HEK293 (cell line): ENCODE measurements around the gene S100A2.

Source experiments
- BCL11A ChIP-seq: fragments of 450-650 bp; formaldehyde crosslinking; IDR thresholded peaks from 2 replicates; pipeline ENCODE4 v1.5.1; 2016; ENCODE audit warnings: low read depth, missing biosample characterization, missing genetic modification characterization
- BCL11B ChIP-seq: fragments of 450-650 bp; formaldehyde crosslinking; IDR thresholded peaks from 2 replicates; pipeline ENCODE4 v1.5.1; 2016; ENCODE audit warnings: low read depth, missing biosample characterization, missing genetic modification characterization
- GFI1B ChIP-seq: fragments of 450-650 bp; formaldehyde crosslinking; IDR thresholded peaks from 2 replicates; pipeline ENCODE4 v1.5.1; 2016; ENCODE audit warnings: missing biosample characterization, missing genetic modification characterization
- IKZF3 ChIP-seq: fragments of 450-650 bp; IDR thresholded peaks from 2 replicates; pipeline ENCODE4 v1.5.0; 2018; ENCODE audit warnings: missing biosample characterization, mild to moderate bottlenecking, missing genetic modification characterization, moderate library complexity
- KLF9 ChIP-seq: fragments of 450-650 bp; formaldehyde crosslinking; IDR thresholded peaks from 2 replicates; pipeline ENCODE4 v1.5.1; 2016; ENCODE audit warnings: missing biosample characterization, missing genetic modification characterization, low read depth
- SP7 ChIP-seq: fragments of 450-650 bp; formaldehyde crosslinking; IDR thresholded peaks from 2 replicates; pipeline ENCODE4 v1.5.1; 2016; ENCODE audit warnings: missing biosample characterization, missing genetic modification characterization
- ZBTB8A ChIP-seq: fragments of 450-650 bp; formaldehyde crosslinking; IDR thresholded peaks from 2 replicates; pipeline ENCODE4 v1.5.1; 2016; ENCODE audit warnings: missing biosample characterization, missing genetic modification characterization
- ZNF112 ChIP-seq: fragments of 450-650 bp; formaldehyde crosslinking; IDR thresholded peaks from 2 replicates; pipeline ENCODE4 v1.5.0; 2017; ENCODE audit warnings: missing biosample characterization, missing genetic modification characterization
- ZNF157 ChIP-seq: fragments of 450-650 bp; formaldehyde crosslinking; IDR thresholded peaks from 2 replicates; pipeline ENCODE4 v1.5.1; 2016; ENCODE audit warnings: missing biosample characterization, missing genetic modification characterization
- ZNF175 ChIP-seq: fragments of 450-650 bp; formaldehyde crosslinking; IDR thresholded peaks from 2 replicates; pipeline ENCODE4 v1.5.1; 2016; ENCODE audit warnings: missing biosample characterization, missing genetic modification characterization
- ZNF184 ChIP-seq: fragments of 450-650 bp; IDR thresholded peaks from 2 replicates; pipeline ENCODE4 v1.5.1; 2018; ENCODE audit warnings: missing biosample characterization, mild to moderate bottlenecking, missing genetic modification characterization
- ZNF2 ChIP-seq: fragments of 450-650 bp; formaldehyde crosslinking; IDR thresholded peaks from 2 replicates; pipeline ENCODE4 v1.5.1; 2016; ENCODE audit warnings: missing biosample characterization, missing genetic modification characterization
- ZNF211 ChIP-seq: fragments of 450-650 bp; formaldehyde crosslinking; IDR thresholded peaks from 2 replicates; pipeline ENCODE4 v1.5.1; 2016; ENCODE audit warnings: low read depth, missing biosample characterization, missing genetic modification characterization
- ZNF24 ChIP-seq: fragments of 450-650 bp; formaldehyde crosslinking; IDR thresholded peaks from 2 replicates; pipeline ENCODE4 v1.5.1; 2016; ENCODE audit warnings: missing biosample characterization, missing genetic modification characterization
- ZNF311 ChIP-seq: fragments of 450-650 bp; formaldehyde crosslinking; IDR thresholded peaks from 2 replicates; pipeline ENCODE4 v1.5.1; 2017; ENCODE audit warnings: missing biosample characterization, missing genetic modification characterization, borderline replicate concordance
- ZNF366 ChIP-seq: fragments of 450-650 bp; formaldehyde crosslinking; conservative IDR thresholded peaks from 2 replicates; pipeline ENCODE4 v1.5.1; 2016; ENCODE audit warnings: missing biosample characterization, missing genetic modification characterization
- ZNF514 ChIP-seq: fragments of 450-650 bp; formaldehyde crosslinking; IDR thresholded peaks from 2 replicates; pipeline ENCODE4 v1.5.1; 2016; ENCODE audit warnings: missing biosample characterization, missing genetic modification characterization
- ZNF560 ChIP-seq: fragments of 450-650 bp; formaldehyde crosslinking; IDR thresholded peaks from 2 replicates; pipeline ENCODE4 v1.5.1; 2017; ENCODE audit warnings: missing biosample characterization, missing genetic modification characterization, borderline replicate concordance
- ZNF561 ChIP-seq: fragments of 450-650 bp; IDR thresholded peaks from 2 replicates; pipeline ENCODE4 v1.5.1; 2018; ENCODE audit warnings: missing biosample characterization, missing genetic modification characterization, borderline replicate concordance
- ZNF600 ChIP-seq: fragments of 450-650 bp; formaldehyde crosslinking; IDR thresholded peaks from 2 replicates; pipeline ENCODE4 v1.5.1; 2016; ENCODE audit warnings: missing biosample characterization, missing genetic modification characterization
- ZNF677 ChIP-seq: fragments of 450-650 bp; IDR thresholded peaks from 2 replicates; pipeline ENCODE4 v1.5.0; 2018; ENCODE audit warnings: missing biosample characterization, mild to moderate bottlenecking, missing genetic modification characterization, moderate library complexity
- ZNF76 ChIP-seq: fragments of 450-650 bp; formaldehyde crosslinking; IDR thresholded peaks from 2 replicates; pipeline ENCODE4; 2016; ENCODE audit warnings: low read depth, missing biosample characterization, missing genetic modification characterization, borderline replicate concordance
- TF ChIP-seq, protein P1 (sequence below): fragments of 450-650 bp; IDR thresholded peaks from 2 replicates; pipeline ENCODE4 v1.5.1; 2018; ENCODE audit warnings: missing biosample characterization, mild to moderate bottlenecking, missing genetic modification characterization
- TF ChIP-seq, protein P2 (sequence below): fragments of 450-650 bp; formaldehyde crosslinking; IDR thresholded peaks from 2 replicates; pipeline ENCODE4 v1.5.1; 2016; ENCODE audit warnings: missing biosample characterization, missing genetic modification characterization, borderline replicate concordance
- TF ChIP-seq, protein P3 (sequence below): fragments of 450-650 bp; formaldehyde crosslinking; IDR thresholded peaks from 2 replicates; pipeline ENCODE4 v1.5.1; 2016; ENCODE audit warnings: missing biosample characterization, missing genetic modification characterization
- TF ChIP-seq, protein P4 (sequence below): fragments of 450-650 bp; formaldehyde crosslinking; IDR thresholded peaks from 2 replicates; pipeline ENCODE4 v1.5.0; 2017; ENCODE audit warnings: missing biosample characterization, missing genetic modification characterization, borderline replicate concordance
- TF ChIP-seq, protein P5 (sequence below): fragments of 450-650 bp; formaldehyde crosslinking; IDR thresholded peaks from 2 replicates; pipeline ENCODE4 v1.5.1; 2016; ENCODE audit warnings: missing biosample characterization, missing genetic modification characterization
- TF ChIP-seq, protein P6 (sequence below): fragments of 450-650 bp; formaldehyde crosslinking; IDR thresholded peaks from 2 replicates; pipeline ENCODE4 v1.5.1; 2016; ENCODE audit warnings: missing biosample characterization, missing genetic modification characterization

The S100A2 gene

DNA sequence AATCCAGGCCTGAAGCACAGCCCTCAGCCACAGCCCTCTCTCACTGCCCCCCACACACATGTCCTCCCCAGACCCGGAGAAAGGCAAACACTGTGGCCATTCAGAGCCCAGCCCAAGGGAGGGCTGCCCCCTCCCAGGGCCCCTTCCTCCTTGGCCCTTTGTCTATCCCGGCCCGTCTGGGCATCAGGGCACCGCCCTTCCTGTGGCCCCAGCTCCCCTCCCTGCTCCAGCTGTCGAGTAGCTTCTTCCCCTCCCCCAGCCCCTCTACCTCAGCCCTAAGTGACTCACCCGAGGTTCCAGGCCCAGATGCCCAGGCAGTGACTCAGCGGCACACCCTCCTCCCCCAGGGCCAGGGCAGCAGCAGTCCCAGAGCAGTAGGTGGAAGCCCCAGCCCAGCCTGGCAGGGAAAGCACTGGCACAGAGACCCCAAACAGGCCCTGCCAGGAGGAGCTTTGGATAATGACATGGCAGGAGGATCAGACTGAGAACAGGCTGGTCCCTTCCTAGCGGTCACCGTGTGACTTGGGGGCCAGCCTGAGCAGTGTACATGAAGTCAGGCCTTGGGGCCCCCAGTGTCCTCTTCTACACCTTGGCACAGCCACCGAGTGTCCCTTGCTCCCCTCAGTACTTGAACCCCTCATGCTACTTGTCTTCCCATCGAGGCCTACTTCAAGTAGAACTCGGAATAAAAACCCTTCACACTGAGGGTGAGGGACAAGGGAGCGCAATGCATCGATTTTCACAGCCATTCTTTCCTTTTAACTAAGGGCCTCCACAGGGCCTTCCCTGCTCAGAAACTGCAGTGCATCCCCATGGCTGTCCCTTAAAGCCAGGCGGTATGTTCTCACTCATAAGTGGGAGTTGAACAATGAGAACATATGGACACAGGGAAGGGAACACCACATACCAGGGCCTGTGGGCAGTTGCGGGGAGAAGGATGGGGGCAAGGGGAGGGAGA is 1.0 kb upstream of the S100A2 start (continued):
- TF ChIP-seq ZNF311 (tag by site-specific recombination) (no peak), ZNF560 (tag by site-specific recombination) (no peak), ZNF561 (tag by site-specific recombination) (no peak), GFI1B (tag by site-specific recombination) (no peak), ZNF677 (tag by site-specific recombination) (no peak), KLF9 (tag by site-specific recombination) (peak; percentile 97), ZNF514 (tag by site-specific recombination) (no peak), BCL11A (peak; percentile 97), ZNF112 (tag by site-specific recombination) (no peak), ZNF366 (tag by site-specific recombination) (peak; percentile 88), ZNF175 (no peak), ZBTB8A (tag by site-specific recombination) (peak; percentile 83), ZNF76 (tag by site-specific recombination) (peak; percentile 65), ZNF157 (tag by site-specific recombination) (no peak), ZNF600 (tag by site-specific recombination) (peak; percentile 85), BCL11B (no peak), IKZF3 (tag by site-specific recombination) (peak; percentile 68), ZNF24 (tag by site-specific recombination) (peak; percentile 89), ZNF184 (no peak), ZNF211 (tag by site-specific recombination) (no peak), SP7 (tag by site-specific recombination) (peak; percentile 97), ZNF2 (tag by site-specific recombination) (peak; percentile 23; the same call in 1 of the 2 replicates)
- TF ChIP-seq, protein P1, sequence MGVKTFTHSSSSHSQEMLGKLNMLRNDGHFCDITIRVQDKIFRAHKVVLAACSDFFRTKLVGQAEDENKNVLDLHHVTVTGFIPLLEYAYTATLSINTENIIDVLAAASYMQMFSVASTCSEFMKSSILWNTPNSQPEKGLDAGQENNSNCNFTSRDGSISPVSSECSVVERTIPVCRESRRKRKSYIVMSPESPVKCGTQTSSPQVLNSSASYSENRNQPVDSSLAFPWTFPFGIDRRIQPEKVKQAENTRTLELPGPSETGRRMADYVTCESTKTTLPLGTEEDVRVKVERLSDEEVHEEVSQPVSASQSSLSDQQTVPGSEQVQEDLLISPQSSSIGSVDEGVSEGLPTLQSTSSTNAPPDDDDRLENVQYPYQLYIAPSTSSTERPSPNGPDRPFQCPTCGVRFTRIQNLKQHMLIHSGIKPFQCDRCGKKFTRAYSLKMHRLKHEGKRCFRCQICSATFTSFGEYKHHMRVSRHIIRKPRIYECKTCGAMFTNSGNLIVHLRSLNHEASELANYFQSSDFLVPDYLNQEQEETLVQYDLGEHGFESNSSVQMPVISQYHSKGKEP: no peak
- TF ChIP-seq, protein P2, sequence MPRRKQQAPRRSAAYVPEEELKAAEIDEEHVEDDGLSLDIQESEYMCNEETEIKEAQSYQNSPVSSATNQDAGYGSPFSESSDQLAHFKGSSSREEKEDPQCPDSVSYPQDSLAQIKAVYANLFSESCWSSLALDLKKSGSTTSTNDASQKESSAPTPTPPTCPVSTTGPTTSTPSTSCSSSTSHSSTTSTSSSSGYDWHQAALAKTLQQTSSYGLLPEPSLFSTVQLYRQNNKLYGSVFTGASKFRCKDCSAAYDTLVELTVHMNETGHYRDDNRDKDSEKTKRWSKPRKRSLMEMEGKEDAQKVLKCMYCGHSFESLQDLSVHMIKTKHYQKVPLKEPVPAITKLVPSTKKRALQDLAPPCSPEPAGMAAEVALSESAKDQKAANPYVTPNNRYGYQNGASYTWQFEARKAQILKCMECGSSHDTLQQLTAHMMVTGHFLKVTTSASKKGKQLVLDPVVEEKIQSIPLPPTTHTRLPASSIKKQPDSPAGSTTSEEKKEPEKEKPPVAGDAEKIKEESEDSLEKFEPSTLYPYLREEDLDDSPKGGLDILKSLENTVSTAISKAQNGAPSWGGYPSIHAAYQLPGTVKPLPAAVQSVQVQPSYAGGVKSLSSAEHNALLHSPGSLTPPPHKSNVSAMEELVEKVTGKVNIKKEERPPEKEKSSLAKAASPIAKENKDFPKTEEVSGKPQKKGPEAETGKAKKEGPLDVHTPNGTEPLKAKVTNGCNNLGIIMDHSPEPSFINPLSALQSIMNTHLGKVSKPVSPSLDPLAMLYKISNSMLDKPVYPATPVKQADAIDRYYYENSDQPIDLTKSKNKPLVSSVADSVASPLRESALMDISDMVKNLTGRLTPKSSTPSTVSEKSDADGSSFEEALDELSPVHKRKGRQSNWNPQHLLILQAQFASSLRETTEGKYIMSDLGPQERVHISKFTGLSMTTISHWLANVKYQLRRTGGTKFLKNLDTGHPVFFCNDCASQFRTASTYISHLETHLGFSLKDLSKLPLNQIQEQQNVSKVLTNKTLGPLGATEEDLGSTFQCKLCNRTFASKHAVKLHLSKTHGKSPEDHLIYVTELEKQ: peak; percentile 82
- TF ChIP-seq, protein P3, sequence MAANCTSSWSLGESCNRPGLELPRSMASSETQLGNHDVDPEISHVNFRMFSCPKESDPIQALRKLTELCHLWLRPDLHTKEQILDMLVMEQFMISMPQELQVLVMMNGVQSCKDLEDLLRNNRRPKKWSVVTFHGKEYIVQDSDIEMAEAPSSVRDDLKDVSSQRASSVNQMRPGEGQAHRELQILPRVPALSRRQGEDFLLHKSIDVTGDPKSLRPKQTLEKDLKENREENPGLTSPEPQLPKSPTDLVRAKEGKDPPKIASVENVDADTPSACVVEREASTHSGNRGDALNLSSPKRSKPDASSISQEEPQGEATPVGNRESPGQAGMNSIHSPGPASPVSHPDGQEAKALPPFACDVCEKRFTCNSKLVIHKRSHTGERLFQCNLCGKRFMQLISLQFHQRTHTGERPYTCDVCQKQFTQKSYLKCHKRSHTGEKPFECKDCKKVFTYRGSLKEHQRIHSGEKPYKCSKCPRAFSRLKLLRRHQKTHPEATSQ (tag by site-specific recombination): no peak
- TF ChIP-seq, protein P4, sequence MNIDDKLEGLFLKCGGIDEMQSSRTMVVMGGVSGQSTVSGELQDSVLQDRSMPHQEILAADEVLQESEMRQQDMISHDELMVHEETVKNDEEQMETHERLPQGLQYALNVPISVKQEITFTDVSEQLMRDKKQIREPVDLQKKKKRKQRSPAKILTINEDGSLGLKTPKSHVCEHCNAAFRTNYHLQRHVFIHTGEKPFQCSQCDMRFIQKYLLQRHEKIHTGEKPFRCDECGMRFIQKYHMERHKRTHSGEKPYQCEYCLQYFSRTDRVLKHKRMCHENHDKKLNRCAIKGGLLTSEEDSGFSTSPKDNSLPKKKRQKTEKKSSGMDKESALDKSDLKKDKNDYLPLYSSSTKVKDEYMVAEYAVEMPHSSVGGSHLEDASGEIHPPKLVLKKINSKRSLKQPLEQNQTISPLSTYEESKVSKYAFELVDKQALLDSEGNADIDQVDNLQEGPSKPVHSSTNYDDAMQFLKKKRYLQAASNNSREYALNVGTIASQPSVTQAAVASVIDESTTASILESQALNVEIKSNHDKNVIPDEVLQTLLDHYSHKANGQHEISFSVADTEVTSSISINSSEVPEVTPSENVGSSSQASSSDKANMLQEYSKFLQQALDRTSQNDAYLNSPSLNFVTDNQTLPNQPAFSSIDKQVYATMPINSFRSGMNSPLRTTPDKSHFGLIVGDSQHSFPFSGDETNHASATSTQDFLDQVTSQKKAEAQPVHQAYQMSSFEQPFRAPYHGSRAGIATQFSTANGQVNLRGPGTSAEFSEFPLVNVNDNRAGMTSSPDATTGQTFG (tag by site-specific recombination): no peak
- TF ChIP-seq, protein P5, sequence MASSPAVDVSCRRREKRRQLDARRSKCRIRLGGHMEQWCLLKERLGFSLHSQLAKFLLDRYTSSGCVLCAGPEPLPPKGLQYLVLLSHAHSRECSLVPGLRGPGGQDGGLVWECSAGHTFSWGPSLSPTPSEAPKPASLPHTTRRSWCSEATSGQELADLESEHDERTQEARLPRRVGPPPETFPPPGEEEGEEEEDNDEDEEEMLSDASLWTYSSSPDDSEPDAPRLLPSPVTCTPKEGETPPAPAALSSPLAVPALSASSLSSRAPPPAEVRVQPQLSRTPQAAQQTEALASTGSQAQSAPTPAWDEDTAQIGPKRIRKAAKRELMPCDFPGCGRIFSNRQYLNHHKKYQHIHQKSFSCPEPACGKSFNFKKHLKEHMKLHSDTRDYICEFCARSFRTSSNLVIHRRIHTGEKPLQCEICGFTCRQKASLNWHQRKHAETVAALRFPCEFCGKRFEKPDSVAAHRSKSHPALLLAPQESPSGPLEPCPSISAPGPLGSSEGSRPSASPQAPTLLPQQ: peak; percentile 93
- TF ChIP-seq, protein P6, sequence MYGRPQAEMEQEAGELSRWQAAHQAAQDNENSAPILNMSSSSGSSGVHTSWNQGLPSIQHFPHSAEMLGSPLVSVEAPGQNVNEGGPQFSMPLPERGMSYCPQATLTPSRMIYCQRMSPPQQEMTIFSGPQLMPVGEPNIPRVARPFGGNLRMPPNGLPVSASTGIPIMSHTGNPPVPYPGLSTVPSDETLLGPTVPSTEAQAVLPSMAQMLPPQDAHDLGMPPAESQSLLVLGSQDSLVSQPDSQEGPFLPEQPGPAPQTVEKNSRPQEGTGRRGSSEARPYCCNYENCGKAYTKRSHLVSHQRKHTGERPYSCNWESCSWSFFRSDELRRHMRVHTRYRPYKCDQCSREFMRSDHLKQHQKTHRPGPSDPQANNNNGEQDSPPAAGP (tag by site-specific recombination): peak; percentile 100
